ENCODE results near the gene CDC25A.

DNA sequence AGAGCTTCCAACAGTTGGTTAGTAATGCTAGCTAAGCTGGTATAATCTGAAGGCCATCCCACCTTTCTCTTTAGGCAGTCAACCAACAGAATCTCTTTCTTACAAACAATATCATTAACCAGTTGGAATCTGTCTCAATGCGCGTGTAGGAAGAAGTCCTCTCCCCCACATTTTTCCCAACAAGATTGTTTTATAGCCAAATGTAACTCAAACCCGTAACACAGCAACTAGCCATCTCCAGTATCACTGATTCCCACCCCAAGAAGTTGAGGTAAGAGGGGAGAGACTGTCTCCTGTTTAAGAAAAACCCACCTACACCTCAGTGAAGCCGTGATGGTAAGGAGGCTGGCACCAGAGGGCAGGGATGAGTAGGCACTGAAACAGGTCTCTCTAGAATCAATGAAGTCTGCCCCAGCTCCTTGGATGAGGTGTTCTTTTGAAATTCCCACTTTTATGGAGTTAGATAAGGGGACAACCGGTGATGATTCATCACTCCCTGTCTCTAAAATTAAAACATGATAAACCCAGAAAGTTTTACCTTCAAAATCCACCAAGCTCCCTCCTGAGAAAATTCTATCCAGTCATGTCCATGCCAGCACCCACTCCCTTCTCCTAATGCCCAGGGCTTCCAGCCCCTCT lies 30.9 kb downstream of the CDC25A start:
- TF ChIP-seq FOXA1 (IDR thresholded peaks at IDR 0.05; ENCODE audit: borderline replicate concordance) (no peak), NR3C1 (CRISPR knock-in tag; IDR thresholded peaks at IDR 0.05) (no peak)
- TF ChIP-seq, protein P1, sequence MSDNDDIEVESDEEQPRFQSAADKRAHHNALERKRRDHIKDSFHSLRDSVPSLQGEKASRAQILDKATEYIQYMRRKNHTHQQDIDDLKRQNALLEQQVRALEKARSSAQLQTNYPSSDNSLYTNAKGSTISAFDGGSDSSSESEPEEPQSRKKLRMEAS (CRISPR knock-in tag; IDR thresholded peaks at IDR 0.05), result no peak
- TF ChIP-seq, protein P2, sequence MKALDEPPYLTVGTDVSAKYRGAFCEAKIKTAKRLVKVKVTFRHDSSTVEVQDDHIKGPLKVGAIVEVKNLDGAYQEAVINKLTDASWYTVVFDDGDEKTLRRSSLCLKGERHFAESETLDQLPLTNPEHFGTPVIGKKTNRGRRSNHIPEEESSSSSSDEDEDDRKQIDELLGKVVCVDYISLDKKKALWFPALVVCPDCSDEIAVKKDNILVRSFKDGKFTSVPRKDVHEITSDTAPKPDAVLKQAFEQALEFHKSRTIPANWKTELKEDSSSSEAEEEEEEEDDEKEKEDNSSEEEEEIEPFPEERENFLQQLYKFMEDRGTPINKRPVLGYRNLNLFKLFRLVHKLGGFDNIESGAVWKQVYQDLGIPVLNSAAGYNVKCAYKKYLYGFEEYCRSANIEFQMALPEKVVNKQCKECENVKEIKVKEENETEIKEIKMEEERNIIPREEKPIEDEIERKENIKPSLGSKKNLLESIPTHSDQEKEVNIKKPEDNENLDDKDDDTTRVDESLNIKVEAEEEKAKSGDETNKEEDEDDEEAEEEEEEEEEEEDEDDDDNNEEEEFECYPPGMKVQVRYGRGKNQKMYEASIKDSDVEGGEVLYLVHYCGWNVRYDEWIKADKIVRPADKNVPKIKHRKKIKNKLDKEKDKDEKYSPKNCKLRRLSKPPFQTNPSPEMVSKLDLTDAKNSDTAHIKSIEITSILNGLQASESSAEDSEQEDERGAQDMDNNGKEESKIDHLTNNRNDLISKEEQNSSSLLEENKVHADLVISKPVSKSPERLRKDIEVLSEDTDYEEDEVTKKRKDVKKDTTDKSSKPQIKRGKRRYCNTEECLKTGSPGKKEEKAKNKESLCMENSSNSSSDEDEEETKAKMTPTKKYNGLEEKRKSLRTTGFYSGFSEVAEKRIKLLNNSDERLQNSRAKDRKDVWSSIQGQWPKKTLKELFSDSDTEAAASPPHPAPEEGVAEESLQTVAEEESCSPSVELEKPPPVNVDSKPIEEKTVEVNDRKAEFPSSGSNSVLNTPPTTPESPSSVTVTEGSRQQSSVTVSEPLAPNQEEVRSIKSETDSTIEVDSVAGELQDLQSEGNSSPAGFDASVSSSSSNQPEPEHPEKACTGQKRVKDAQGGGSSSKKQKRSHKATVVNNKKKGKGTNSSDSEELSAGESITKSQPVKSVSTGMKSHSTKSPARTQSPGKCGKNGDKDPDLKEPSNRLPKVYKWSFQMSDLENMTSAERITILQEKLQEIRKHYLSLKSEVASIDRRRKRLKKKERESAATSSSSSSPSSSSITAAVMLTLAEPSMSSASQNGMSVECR (CRISPR knock-in tag; IDR thresholded peaks at IDR 0.05), result no peak
